ENCODE measurements around the gene NAV2. TPM values are rescaled to one million over a fixed set of nuclear protein-coding genes. Genes with fewer than 3 reads are reported as not detected.

The NAV2 gene
- total and polyA plus RNA-seq, 11 donors: 7.6 to 46.5 (median 20.2) TPM

DNA sequence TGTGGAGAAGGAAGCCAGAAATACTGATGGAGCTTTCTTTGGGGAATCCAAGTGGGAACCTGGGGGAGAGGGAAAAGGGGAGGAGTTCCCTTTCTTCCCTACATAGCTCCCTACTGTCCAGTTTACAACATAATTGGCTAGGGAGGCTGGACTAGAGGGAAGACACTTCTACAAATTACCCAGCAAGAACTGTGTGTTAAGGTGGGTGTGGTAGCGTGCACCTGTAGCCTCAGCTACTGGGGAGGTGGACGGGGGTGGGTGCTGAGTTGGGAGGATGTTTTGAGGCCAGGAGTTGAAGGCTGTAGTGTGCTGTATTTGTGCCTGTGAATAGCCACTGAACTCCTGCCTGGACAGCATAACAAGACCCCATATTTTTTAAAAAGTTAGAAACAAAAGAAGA is 74.0 kb downstream of the NAV2 start:
- H3K36me3 ChIP-seq: no peaks in the 10 kb centered on the region
- intact Hi-C loops (cut with DNase I): no loop called here
- H3K27me3 ChIP-seq: no peaks in the 10 kb centered on the region
- no peak for ATAC-seq
- H3K27ac ChIP-seq: no peak overlapping the region
- 91 to 100% (median 96%) methylated on average over 2 of the region's 2 CpGs for WGBS, 4 donors
- H3K9me3 ChIP-seq: peaks cover 0 to 3% (median 0%) of the 10 kb centered on the region in 12 donors
- no peak for DNase-seq
- H3K4me3 ChIP-seq: no peak overlapping the region
- TF ChIP-seq CTCF (IDR thresholded peaks at IDR 0.05): no peak
- peaks cover 0 to 25% (median 13%) of the 10 kb centered on the region in 12 donors for H3K4me1 ChIP-seq

DNA sequence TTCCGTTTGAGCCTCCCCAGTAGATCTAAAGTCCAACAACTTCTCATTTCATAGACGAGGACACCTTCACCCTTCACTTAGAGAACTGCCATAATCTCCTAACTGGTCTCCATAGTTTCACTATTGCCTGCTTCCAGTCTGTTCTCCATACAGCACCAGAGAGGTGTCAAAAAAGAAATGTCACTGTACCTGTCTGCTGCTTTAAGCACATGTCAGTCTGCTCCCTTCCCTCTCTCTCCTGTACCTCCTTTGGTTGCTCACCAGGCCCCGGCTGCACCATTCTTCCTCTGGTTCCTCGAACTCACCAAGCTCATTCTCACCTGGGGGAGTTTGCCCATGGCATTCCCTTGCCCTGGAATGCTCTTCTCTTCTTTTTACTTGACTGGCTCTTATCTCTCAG is 75.8 kb downstream of the NAV2 start:
- Histone ChIP-seq H3K4me3 (no peak overlapping the region), H3K27ac (no peak overlapping the region), H3K4me1 (peaks cover 0 to 36% (median 20%) of the 10 kb centered on the region in 12 donors), H3K36me3 (no peaks in the 10 kb centered on the region), H3K9me3 (no peaks in the 10 kb centered on the region), H3K27me3 (no peaks in the 10 kb centered on the region)
- ATAC-seq: no peak
- intact Hi-C loops (cut with DNase I): no loop called here
- TF ChIP-seq CTCF (IDR thresholded peaks at IDR 0.05) (no peak), POLR2A (IDR thresholded peaks at IDR 0.05) (no peak)
- no peak for DNase-seq
- WGBS, 4 donors: 89 to 99% (median 95%) methylated on average over 4 of the region's 4 CpGs

DNA sequence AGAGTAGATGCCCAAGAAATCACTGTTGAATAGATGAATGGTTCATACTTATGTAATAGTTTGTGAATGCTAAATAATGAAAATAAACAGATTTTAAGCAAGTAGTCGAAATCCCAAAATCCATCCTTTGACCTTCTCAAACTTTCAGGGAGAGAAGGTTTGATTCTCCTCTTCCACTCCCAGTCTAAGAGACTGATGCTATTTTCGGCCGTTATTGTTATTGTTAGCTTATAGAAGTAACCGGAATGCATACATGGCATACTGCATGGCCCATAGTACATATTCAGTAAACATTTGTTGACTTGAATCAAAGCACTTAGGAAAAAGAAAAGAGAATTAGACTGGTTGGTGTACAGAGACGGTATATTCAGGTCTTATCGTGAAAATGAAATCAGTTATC is 76.6 kb downstream of the NAV2 start:
- DNase-seq: no peak
- 88 to 91% (median 90%) methylated on average over 6 of the region's 6 CpGs for WGBS, 4 donors
- TF ChIP-seq CTCF (IDR thresholded peaks at IDR 0.05): no peak
- no peak for TF ChIP-seq POLR2A (IDR thresholded peaks at IDR 0.05)
- H3K27me3 ChIP-seq: no peaks in the 10 kb centered on the region
- H3K36me3 ChIP-seq: no peaks in the 10 kb centered on the region
- H3K4me1 ChIP-seq: peaks cover 0 to 42% (median 20%) of the 10 kb centered on the region in 12 donors
- no peak overlapping the region for H3K27ac ChIP-seq
- ATAC-seq: no peak
- H3K4me3 ChIP-seq: no peak overlapping the region
- no peaks in the 10 kb centered on the region for H3K9me3 ChIP-seq
- intact Hi-C loops (cut with DNase I): no loop called here

GRCh38 chr11:19789835-19790710 is 77.4 kb downstream of the NAV2 start:
- Histone ChIP-seq H3K27me3 (no peaks in the 10 kb centered on the region), H3K4me3 (no peak overlapping the region), H3K4me1 (peaks cover 0 to 50% (median 22%) of the 10 kb centered on the region in 12 donors), H3K36me3 (no peaks in the 10 kb centered on the region), H3K9me3 (no peaks in the 10 kb centered on the region), H3K27ac (peak overlapping the region in 1 of 12 donors; percentile 17)
- no peak for DNase-seq
- intact Hi-C loops (cut with DNase I): loop anchor here in 2 of 10 donors (5.0 kb wide), 2 partner anchors 33 to 38 kb away; no protein-coding TSS in a partner anchor
- TF ChIP-seq CTCF (IDR thresholded peaks at IDR 0.05): no peak
- TF ChIP-seq POLR2A (IDR thresholded peaks at IDR 0.05): no peak
- WGBS, 4 donors: 41 to 67% (median 52%) methylated on average over 10 of the region's 10 CpGs
- no peak for ATAC-seq
